ENCODE data around the gene PTGIS. TPM values are rescaled to one million over a fixed set of nuclear protein-coding genes. Genes with fewer than 3 reads are reported as not detected.

The PTGIS gene
- polyA plus RNA-seq, 3 donors, result not detected

GRCh38 chr20:49607568-49607967 lies 39.6 kb upstream of the PTGIS start:
- no peak overlapping the region for H3K27ac Mint-ChIP-seq
- no peak overlapping the region for H3K27ac ChIP-seq (ENCODE audit: low read depth in 1 of 2, low read length in 2 of 2)
- H3K36me3 Mint-ChIP-seq, result no peaks in the 10 kb centered on the region
- H3K9me3 ChIP-seq (replicated peaks in 1 of 2; ENCODE audit: control insufficient read depth in 1 of 2, insufficient read depth in 1 of 2, low read length in 2 of 2), result no peaks in the 10 kb centered on the region
- no peak overlapping the region for H3K4me2 ChIP-seq (replicated peaks; ENCODE audit: extremely low read depth, low read length, poor library complexity, severe bottlenecking)
- H4K20me1 ChIP-seq (ENCODE audit: insufficient read depth, low read length), result no peaks in the 10 kb centered on the region
- peaks cover 0 to 7% of the 10 kb centered on the region in 2 donors for H3K27me3 ChIP-seq (ENCODE audit: control insufficient read depth in 2 of 2, insufficient read depth in 2 of 2, low read length in 2 of 2)
- H3K4me1 Mint-ChIP-seq, result peaks cover 14% of the 10 kb centered on the region
- H3K27me3 Mint-ChIP-seq (ENCODE audit: low read depth in 3 of 3), result peaks cover 8 to 18% (median 14%) of the 10 kb centered on the region in 3 donors
- H3K4me1 ChIP-seq (ENCODE audit: control insufficient read depth in 1 of 2, insufficient read depth in 2 of 2, low read length in 2 of 2), result peaks cover 9 to 15% of the 10 kb centered on the region in 2 donors
- no peaks in the 10 kb centered on the region for H3K36me3 ChIP-seq (replicated peaks in 1 of 2; ENCODE audit: control insufficient read depth in 1 of 2, insufficient read depth in 2 of 2, low read length in 2 of 2)
- 67% methylated on average over 1 of the region's 1 CpG for WGBS (ENCODE audit: insufficient coverage)
- no peak overlapping the region for H3K9ac ChIP-seq (ENCODE audit: insufficient read depth, low read length, poor library complexity, severe bottlenecking)
- peaks cover 0 to 3% (median 0%) of the 10 kb centered on the region in 7 donors for H3K9me3 Mint-ChIP-seq
- intact Hi-C loops (cut with micrococcal nuclease), result loop anchor here in 1 of 2 donors (5.0 kb wide), 1 partner anchor 65 kb away; no protein-coding TSS in a partner anchor
- no peak overlapping the region for H2AFZ ChIP-seq (ENCODE audit: insufficient read depth, low read depth, low read length, poor library complexity, severe bottlenecking)
- H3K4me3 ChIP-seq (replicated peaks in 1 of 3; ENCODE audit: low read depth in 2 of 3, low read length in 3 of 3), result no peak overlapping the region
- no peak for TF ChIP-seq CTCF (IDR thresholded peaks at IDR 0.05)
- H3K79me2 ChIP-seq (ENCODE audit: insufficient read depth, low read length), result no peaks in the 10 kb centered on the region
- DNase-seq, result no peak
- no peak overlapping the region for H3K4me3 Mint-ChIP-seq

- no peak overlapping the region for H3K4me3 Mint-ChIP-seq
- TF ChIP-seq CTCF (IDR thresholded peaks at IDR 0.05), result no peak
- Histone ChIP-seq H3K27me3 (ENCODE audit: control insufficient read depth in 2 of 2, insufficient read depth in 2 of 2, low read length in 2 of 2) (peaks cover 0 to 2% of the 10 kb centered on the region in 2 donors), H3K9ac (ENCODE audit: insufficient read depth, low read length, poor library complexity, severe bottlenecking) (no peak overlapping the region), H3K4me3 (replicated peaks in 1 of 3; ENCODE audit: low read depth in 2 of 3, low read length in 3 of 3) (no peak overlapping the region), H3K4me1 (ENCODE audit: control insufficient read depth in 1 of 2, insufficient read depth in 2 of 2, low read length in 2 of 2) (no peaks in the 10 kb centered on the region), H3K4me2 (replicated peaks; ENCODE audit: extremely low read depth, low read length, poor library complexity, severe bottlenecking) (no peak overlapping the region), H3K9me3 (replicated peaks in 1 of 2; ENCODE audit: control insufficient read depth in 1 of 2, insufficient read depth in 1 of 2, low read length in 2 of 2) (no peaks in the 10 kb centered on the region), H4K20me1 (ENCODE audit: insufficient read depth, low read length) (no peaks in the 10 kb centered on the region), H3K36me3 (replicated peaks in 1 of 2; ENCODE audit: control insufficient read depth in 1 of 2, insufficient read depth in 2 of 2, low read length in 2 of 2) (no peaks in the 10 kb centered on the region), H3K27ac (ENCODE audit: low read depth in 1 of 2, low read length in 2 of 2) (no peak overlapping the region), H2AFZ (ENCODE audit: insufficient read depth, low read depth, low read length, poor library complexity, severe bottlenecking) (no peak overlapping the region), H3K79me2 (ENCODE audit: insufficient read depth, low read length) (no peaks in the 10 kb centered on the region)
- DNase-seq, result no peak
- peaks cover 2% of the 10 kb centered on the region for H3K4me1 Mint-ChIP-seq
- H3K36me3 Mint-ChIP-seq, result no peaks in the 10 kb centered on the region
- H3K27me3 Mint-ChIP-seq (ENCODE audit: low read depth in 3 of 3), result peaks cover 4 to 11% (median 5%) of the 10 kb centered on the region in 3 donors
- WGBS (ENCODE audit: insufficient coverage), result 85% methylated on average over 8 of the region's 11 CpGs
- H3K27ac Mint-ChIP-seq, result no peak overlapping the region
- peaks cover 0 to 3% (median 0%) of the 10 kb centered on the region in 7 donors for H3K9me3 Mint-ChIP-seq
- intact Hi-C loops (cut with micrococcal nuclease), result no loop called here
Observed at GRCh38 chr20:49603209-49603627, 35.3 kb upstream of the PTGIS start.
